GM21723 (cell line): ENCODE results near the gene HAVCR2.

Experiments used
- ATAC-seq: cut with Tn5 transposase; IDR thresholded peaks from one replicate; pipeline ENCODE4 v1.9.1; 2021; ENCODE audit warnings: mild to moderate bottlenecking, moderate library complexity; ENCODE audit not compliant: unreplicated experiment

HAVCR2 gene

DNA sequence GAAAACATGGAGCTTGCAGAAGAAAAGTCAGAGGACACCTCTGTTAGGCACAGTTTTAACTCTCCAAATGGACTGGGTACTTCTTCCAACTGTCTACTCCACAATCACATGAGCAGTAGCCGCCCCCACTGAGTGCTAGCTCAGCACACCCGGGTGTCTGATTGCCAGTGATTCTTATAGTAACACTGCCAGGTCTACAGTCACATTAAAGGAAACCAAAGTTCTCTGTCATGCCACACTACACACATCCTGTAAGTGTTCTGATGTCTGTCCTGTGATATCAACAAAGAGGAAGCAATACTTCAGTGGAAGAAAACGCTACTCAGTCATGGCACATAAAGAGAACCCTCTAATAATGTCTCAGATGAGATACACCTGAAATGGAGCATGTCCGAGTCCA lies at the start of gene HAVCR2:
HAVCR2 (minus strand) TSS at position 69 of the 400 bp plus-strand sequence; CDS start at position 8, 61 bp downstream.
- ATAC-seq = peak; percentile 85

DNA sequence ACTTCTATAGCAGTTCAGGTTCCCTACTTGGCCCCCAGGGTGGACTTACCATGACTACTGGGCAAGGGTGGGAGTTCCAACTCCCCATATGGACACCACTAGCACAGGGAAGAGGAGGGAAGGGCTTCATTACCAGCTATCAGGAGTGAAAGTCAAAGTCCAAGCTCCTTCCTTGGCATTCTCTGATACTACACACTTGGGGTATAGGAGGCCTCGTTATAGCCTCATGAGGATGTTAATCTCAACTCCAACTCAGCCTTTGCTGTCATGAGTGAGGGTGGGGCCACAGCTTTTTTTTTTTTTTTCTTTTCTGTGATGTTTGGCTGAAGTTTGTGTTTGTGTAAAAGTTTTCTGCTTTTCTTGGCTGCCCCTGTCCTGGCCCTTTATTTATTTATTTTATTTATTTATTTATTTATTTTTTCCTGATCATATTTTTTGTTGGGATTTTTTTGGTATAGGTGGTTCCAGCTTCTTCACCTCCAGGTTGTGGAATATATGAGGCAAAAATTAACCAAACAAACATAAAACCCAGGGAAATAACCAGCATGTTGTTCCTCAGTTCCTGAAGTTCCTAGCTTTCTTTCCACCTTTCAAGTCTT lies 48.5 kb upstream of the HAVCR2 start:
- ATAC-seq = no peak

DNA sequence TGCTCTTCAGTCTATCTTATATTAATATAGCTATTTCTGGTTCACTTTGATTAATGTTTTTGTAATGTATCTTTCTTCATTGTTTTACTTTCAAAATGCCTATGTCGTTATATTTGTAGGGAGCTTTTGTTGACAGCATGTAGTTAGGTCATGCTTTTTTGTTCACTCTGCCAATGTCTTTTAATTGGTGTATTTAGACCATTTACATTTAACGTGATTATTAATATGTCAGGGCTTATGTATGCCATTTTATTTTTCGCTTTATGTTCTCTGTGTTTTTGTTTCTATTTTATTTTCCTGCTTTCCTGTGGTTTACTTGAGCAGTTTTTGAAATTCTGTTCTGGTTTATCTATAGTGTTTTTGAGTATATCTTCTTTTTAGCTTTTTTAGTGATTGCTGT lies 46.5 kb upstream of the HAVCR2 start:
- no peak for ATAC-seq

DNA sequence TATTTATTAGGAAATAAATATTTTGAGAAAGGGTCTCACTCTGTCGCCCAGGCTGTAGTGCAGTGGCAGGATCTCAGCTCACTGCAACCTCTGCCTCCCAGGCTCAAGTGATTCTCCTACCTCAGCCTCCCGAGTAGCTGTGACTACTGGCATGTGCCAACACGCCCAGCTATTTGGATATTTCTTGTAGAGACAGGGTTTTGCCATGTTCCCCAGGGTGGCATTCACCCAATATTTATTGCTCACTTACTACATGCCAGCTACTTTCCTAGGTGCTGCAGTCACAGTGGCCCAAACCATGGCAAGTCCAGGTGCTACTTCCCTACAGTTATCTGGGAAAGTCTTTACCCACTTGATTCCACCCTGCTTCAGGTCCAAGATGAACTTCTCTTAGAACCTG lies 42.2 kb upstream of the HAVCR2 start:
- no peak for ATAC-seq

DNA sequence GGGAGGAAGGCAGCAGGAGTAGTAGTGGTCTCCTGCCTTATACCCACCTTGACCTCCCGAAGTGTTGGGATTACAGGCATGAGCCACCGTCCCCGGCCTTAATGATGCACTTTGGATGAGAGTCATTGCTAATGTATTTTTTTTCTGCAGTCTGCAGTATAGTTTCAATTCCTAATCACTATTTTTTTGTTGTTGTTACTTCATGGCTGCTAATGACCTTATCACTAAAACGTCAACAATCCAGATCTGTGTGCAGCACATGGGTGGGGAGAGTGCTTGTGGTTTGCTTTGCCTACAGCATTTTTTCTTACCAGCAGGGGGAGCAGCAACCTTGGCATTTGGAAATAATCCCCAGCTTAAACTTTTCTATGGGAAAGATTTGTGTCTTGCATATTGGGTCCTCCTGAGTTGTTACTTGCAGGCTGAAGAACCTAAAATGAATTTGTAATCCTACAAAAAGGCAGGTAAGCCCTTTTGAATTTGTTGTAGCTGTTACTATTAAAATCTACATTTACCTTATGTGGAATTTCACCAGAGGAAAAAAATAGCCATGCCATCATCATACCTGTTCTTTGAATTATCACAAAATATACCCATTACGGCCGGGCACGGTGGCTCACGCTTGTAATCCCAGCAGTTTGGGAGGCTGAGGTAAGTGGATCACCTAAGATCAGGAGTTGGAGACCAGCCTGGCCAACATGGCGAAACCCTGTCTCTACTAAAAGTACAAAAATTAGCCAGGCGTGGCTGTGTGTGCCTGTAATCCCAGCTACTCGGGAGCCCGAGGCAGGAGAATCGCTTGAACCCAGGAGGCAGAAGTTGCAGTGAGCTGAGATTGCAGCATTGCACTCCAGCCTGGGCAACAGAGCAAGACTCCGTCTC lies 40.1 kb upstream of the HAVCR2 start:
- peak; percentile 70 for ATAC-seq

DNA sequence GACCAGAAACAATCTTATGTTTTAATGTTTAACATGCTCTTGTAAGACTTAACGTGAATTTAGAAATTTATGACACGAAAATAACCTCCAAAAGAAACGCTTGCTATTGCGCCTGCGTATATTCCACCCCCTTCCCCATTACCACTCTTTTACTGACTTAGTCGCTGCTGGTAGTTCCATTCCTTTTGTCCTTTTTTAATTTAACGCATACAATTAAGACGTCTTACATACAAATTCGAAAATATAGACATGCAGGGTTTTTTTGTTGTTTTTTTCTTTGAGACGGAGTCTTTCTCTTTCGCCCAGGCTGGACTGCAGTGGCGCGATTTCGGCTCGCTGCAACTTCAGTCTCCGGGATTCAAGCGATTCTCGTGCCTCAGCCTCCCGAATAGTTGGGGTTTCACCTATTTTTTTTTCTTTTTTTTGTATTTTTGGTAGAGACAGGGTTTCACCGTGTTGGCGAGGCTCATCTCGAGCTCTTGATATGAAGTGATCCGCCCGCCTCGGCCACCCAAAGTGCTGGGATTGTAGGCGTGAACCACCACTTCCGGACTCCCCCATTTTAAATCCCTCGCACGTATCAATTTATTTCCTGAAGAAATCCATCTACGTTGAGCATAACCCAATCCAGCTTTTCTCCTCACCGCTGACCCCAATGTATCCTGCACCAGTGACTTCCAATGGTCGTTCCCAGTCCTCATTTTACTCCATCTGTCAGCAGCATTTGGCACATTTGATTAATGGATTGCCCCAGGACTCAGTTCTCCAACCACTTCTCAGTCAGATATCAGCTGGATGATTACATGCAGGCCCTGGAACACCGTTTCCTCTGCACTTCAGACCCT lies 34.5 kb upstream of the HAVCR2 start:
- peak; percentile 48 for ATAC-seq

DNA sequence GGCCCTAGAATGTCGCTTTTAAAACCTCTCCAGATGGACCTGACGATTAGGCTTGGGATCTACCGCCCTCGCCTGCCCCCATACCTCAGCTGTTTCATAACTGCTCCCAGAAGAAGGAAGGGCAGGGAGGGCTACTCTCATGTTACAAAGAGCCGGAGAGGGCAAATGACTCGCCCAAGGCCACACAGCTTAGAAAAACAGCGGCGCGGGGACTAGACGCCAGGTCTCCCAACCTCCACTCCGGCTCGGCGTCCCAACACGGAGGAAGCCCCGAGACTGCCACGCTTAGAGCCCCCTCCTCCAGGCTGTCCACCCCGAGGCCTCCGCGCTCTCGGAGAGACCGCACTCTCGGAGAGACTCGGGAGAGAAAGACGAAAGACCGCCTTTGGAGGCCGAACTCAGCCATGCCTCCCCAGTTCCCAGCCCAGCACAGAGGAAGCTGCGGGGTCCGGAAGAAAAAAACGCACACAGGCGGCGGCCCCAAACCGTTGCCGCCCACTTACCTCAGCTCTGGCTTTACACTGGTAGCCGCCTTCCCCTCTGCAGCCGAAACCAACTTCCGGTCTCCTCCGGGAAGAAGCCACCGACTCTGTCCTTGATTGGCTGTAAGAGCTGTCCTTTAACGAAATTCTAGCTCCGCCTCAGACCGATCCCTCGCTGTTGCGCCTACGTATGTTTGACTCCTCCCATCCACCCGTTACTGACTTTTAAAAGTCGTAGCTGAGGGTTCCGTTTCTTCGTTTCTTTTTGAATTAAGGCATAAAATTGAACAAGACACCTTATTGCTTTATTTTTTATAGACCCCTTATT lies 33.7 kb upstream of the HAVCR2 start, which contains the start of gene MED7:
MED7 (minus strand) TSS at position 549 of the 810 bp plus-strand sequence. CDS start 3,434 bp downstream, outside the sequence.
- peak; percentile 100 for ATAC-seq

DNA sequence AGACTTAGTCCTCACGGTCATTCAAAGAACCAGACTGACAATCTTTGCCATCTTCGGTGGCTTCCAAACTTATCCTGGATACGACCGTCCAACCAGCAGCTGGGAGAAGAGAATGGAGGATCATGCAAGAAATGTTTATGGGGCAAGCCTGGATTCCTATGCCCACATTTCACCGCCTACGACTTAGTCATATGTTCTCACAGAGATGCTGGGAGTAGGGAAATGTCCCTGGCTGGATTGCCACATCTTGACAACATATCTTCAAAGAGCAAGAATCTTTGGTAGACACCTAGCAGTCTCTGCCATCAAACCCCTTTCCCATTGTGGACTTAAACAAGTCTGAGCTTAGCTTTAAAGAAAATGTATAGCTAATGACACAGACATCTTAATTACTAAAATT lies 28.8 kb upstream of the HAVCR2 start:
- no peak for ATAC-seq

DNA sequence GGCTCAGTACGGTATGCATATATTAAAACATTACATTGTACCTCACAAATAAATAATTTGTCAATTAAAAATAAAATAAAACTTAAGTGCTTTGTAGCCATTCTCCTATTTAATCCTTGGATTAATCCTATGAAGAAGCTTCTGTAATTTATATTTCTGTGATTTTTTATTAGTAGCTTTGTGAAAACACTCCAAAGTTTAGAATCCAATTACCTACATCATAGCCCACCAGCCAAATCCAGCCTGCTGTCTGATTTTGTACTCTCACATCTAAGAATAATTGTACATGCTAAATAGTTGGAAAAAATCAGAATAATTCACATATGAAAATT lies 23.4 kb upstream of the HAVCR2 start:
- ATAC-seq = no peak

DNA sequence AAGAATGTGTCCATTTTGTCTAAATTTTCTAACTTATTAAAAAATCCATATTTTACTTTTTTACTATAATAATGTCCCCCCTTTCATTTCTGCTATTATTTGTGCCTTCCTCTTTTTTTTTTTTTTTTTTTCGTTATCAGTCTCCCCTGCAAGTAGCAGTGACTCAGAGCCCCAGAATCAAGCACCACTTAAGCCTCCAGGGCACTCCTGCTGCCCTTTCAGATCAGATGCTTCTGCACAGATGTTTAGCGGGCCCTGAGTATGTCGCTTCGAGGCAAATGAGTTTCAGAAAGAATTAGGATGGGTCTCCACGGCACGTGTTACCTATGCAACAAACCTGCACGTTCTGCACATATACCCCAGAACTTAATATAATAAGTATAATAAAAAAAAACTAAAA lies 22.1 kb upstream of the HAVCR2 start:
- peak; percentile 52 for ATAC-seq

DNA sequence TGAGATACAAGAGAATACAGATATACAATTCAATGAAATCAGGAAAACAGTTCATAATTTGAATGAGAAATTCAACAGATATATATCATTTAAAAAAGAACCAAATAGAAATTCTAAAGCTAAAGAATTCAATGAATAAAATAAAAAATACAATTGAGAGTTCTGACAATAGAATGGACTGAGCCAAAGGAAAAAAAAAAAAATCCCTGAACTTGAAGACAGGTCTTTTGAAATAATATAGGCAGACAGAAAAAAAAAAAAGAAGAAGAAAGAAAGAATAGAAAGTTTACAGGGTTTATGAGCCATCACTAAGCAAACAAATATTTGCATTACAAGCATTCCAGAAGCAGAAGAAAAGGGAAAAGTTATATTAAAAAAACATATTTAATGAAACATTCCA lies 12.9 kb upstream of the HAVCR2 start:
- ATAC-seq = no peak

DNA sequence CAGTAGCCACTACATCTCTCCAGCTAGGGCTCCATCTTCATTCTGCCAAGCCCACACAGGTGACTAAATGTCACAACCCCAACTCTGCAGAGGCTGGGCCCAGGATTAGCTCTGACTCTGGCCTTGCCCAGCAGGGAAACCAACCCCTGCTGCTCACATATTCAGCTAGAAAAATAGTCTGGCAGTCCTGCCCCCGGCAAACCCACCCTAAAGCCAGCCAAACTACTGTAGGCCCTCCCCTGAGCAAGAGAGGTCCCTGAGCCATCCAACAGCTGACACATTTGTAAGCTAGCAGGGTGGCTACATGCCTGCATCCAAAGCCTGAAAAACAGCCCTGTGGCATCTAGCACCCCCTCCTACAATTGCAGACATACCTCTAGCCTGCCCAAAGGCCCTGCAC lies 11.3 kb upstream of the HAVCR2 start:
- no peak for ATAC-seq

DNA sequence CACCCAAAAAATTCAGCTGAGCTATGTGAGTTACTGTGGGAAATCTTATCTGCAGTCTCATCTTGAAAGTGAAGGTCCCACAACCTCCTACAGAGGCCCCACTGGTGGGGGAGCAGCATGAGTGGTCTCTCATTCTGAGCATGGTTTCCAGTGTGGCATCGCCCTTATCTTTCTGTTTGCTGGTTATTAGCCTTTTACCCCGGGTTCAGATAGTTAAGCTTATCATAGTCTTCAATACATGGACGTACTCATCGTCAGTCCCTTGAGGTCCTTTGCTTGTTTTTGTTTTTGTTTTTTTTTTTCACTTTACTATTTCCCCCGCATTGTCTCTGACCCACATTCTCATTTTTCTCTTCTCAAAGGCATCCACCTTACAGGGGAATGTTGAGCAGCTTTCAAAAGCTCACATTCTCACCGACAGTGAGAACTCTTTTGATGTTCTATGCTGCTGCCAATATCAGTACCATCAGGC lies 7.7 kb upstream of the HAVCR2 start:
- peak; percentile 73 for ATAC-seq

DNA sequence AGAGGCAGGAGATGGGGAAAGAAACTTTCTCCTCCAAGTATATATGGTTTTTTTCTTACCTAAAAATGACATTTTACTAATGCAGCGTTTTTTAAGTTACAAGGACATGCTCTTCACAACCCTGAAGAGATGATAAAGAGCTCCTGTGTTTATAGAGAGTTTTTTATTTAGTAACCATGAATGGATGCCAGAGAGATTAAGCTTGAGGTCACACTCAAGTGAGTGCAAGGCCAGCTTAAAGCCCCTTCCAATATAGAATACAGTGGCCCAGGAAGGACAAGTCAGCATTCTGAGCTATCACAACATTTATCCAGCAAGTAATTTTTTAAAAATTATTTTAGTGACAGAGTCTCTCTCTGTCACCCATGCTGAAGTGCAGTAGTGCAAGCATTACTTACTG lies 6.7 kb upstream of the HAVCR2 start:
- no peak for ATAC-seq

DNA sequence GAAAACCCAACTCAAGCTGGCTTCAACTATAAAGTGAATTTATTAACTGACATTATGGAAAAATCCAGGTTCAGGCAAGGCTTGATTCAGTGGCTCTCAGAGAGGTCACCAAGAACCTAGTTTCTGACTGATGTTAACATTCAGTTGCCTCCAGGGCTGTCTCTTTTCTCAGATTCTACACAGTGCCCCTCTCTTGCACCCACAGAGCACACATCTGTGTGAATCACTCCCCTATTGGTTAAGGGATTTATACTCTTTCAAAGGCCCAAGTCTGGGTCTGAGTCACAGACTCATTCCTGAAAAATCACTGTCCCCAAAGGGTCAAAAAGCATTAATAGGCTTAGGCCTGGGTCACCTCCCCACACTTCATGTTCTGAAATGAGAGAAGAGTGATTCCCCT lies 6.2 kb upstream of the HAVCR2 start:
- ATAC-seq = no peak

DNA sequence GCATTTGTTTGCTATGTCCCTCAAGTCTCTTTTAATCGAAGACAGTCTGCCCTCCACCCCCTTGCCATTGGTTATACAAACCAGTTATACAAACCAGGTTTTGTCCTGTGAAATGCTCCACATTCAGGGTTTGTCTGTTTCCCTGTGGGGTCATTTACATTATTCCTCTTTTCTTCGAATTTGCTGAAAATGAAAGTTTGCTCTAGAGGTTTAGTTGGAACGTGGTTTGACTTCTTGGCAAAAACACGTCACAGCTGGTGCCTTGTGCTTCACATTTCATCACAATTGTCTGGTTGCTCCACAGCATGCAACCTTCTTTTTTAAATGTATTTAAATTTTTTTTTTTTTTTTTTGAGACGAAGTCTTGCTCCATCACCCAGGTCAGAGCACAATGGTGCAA lies 4.2 kb upstream of the HAVCR2 start:
- no peak for ATAC-seq

DNA sequence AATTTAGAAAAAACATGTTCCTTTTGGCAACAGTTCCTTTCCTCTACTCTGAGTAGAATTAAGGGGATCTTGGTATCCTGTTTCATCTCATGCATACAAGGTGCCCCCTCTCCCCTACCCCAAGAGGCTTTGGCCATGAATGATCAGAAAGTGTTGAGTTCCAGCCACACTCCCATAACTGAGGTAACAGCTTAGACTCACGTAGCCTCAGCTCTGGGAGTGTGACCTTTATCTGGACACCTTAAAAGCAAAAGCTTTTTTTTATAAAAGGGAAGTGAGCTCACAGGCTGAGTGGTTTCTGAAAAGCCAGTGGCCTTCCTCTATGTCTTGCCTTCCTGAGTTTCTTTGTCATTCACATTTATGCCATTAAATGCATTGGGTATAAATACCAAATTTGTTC lies 900 bp upstream of the HAVCR2 start:
- ATAC-seq = peak; percentile 74

DNA sequence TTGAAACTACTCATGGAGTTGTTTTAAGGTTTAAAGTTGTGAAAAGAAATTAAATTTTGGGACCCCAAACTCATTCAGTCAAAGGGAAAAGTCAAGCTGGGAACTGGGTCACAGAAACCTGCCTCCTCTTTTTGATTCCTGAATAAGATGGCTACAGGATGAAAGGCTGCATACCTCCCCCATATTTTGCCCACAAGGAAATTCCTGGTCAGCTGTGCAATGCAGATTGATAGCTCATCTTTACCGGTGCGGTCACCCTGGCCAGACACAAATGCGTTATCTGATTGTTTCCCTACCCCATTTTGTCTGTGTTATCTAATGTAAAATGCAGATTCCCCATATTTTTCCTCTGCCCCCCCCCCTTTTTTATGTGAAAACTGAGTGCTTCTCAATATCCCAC lies 1.3 kb downstream of the HAVCR2 start:
- ATAC-seq = no peak

DNA sequence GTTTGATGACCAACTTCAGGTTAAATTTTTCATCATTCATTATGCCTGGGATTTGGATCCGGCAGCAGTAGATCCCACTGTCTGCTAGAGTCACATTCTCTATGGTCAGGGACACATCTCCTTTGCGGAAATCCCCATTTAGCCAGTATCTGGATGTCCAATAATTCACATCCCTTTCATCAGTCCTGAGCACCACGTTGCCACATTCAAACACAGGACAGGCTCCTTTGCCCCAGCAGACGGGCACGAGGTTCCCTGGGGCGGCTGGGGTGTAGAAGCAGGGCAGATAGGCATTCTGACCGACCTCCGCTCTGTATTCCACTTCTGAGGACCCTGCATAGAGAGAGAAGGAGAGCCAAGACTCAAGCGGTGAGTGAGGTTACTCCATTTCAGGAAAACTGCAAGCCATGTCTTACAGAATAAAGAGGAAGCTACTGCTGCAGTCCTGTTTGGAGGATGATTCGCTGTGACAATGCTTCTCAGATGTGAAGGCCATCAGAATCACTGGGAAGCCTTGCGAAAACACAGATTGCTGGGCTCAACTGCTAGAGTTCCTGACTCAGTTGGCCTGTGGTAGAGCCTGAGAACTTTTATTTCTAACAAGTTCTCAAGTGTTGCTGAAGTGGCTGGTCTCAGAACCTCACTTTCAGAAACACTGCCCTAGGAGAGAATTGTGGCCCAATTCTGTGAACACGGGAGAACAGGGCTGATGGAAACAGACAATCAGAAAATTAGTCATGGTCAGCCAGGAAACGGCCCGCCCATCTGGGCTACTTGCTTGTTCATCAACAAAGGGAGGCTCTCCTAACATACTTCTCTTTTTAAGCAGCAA lies 2.0 kb downstream of the HAVCR2 start:
- no peak for ATAC-seq
